Amniotic stem cell (primary cell): Measurements from ENCODE around the gene GAMT.

Experiments used
- DNase-seq: peaks from one replicate; lab custom pipeline; 2025; lab: John Stamatoyannopoulos, UW

Gene GAMT

DNA sequence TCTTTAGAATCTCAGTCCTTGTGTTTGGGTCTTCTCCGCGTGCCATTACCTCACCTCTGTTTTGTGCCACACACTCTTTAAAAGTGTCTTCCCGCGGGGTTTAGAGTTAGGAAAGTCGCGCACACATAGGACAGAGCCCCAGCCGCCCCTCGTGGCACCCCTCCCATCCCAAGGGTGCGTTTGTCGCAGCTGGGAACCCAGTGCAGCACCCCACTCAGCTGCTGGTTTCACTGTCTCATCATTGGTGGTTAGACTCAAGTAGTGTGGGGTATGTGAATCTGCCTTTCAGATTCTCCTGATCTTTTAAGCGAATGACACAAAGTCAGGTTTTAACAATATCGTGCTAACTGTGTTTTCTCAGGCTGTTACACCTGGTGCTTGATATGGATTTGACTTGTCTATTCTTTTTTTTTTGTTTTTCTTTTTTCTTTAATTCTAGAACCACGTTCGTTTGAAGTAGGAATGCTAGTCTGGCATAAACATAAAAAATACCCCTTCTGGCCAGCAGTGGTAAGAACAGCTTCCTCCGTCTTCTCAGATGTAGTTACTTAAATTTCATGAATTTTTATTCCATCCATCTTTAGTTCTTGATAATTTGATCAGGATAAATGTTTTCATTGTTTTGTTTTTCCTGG, 37.2 kb downstream of the GAMT start:
- DNase-seq: no peak

- DNase-seq: no peak
These were observed 37.7 kb downstream of the GAMT start for GRCh38 chr19:1363599-1363998.

DNA sequence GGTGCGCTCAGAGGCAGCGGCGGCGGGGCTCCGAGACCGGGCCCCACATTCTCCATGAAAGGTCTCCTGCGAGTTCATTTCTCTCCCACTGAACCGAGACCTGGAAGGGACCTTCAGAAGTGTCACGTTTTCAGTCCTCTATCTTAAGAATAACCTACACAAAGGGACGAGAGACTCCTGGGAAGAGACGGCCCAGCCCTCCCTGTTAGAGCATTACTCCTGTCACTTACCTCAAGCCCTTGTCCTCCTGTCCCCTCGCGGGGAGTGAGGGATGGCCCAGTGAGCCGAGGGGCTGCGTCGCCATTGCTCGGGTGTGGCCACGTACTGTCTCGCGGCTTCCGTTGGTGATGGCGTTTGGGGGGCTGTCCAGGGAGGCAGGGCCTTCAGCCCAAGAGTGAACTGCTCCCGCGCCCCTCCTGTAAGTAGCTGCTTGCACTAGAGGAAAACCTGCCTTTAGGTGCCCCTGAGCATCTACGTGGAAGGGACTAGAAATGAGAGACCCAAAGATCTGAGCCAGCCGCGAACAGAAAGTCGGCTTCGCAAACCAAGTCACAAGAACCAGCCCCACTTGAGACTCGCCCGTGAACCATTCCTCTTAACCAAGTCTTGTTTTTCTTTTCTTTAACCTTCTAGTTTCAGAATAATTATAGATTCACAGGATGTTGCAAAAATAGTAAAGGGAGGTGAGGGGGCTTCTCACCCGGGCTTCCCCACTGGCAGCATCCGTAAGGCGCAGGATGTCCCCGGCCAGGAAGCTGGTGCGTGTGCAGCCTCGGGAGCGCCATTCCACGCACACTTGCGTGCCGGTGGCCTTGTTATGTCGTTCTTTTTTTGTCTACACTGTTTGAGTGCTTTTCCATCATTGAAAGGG, 38.7 kb downstream of the GAMT start:
- no peak for DNase-seq

- peak; percentile 42 for DNase-seq
These were observed 39.5 kb downstream of the GAMT start for GRCh38 chr19:1361601-1362386.

- peak; percentile 52 for DNase-seq
These were observed 40.4 kb downstream of the GAMT start for GRCh38 chr19:1360818-1361461.

- DNase-seq: no peak
These were observed 41.1 kb downstream of the GAMT start for GRCh38 chr19:1360126-1360817.

- DNase-seq: no peak
These were observed 43.7 kb downstream of the GAMT start for GRCh38 chr19:1357531-1358109.

GRCh38 chr19:1356508-1356865, 44.9 kb downstream of the GAMT start:
- DNase-seq: no peak

GRCh38 chr19:1355568-1356507, 45.5 kb downstream of the GAMT start:
- DNase-seq: no peak

- no peak for DNase-seq
These were observed 46.3 kb downstream of the GAMT start for GRCh38 chr19:1354970-1355567.

- no peak for DNase-seq
These were observed 48.2 kb downstream of the GAMT start for GRCh38 chr19:1353144-1353543.

DNA sequence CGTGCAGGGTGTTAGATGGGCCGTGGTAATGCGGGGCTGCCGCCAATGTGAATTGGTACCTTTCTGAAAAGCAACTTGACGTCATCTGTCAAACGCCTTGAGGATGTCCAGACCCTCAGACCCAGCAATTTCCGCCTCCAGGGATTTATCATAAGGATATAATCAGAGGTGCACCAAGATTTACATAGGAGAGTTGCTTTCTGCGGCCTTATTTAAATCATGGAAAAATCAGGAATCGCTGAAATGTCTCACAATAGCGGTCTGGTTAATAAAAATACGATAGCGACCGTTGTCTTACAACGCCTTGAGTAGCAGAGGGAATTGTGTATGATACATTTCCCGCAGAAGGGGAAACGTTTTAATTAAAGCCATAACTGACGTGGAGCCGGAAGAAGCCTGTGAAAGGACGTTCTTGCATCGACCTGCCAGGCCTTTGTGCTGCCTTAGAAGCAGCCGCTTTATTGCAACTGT, 49.9 kb downstream of the GAMT start:
- no peak for DNase-seq

DNA sequence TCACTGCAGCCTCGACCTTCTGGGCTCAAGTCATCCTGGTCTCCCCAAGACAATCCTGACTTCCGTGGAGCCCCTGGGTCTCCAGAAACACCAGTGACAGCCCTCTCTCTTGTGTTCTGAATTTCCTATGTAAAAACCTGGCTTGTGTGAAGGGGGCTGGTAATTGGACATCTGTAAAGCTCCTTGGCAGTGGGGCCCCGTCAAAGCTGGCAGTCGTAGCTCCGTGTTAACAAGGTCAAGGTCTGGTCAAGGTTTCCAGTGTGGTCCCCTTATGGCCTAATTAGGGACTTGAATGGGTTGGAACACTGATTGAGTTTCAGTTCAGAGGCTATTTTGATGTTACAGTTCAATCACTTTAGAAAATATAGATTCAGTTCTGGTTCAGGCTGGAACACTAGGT, 50.5 kb downstream of the GAMT start:
- DNase-seq: no peak

GRCh38 chr19:1349211-1349610, 52.1 kb downstream of the GAMT start:
- DNase-seq: no peak
